HG02571 (cell line): ENCODE data around the gene HSPA4L.

Experiments used
- ATAC-seq: cut with Tn5 transposase; IDR thresholded peaks from one replicate; pipeline ENCODE4 v1.9.1; 2021; ENCODE audit warnings: mild to moderate bottlenecking, moderate library complexity; ENCODE audit not compliant: unreplicated experiment

Gene HSPA4L

GRCh38 chr4:127856813-127857447, 74.8 kb downstream of the HSPA4L start:
- ATAC-seq = peak; percentile 80

- no peak for ATAC-seq
Measured at GRCh38 chr4:127857641-127858040, 75.5 kb downstream of the HSPA4L start.

GRCh38 chr4:127868196-127868595, 86.1 kb downstream of the HSPA4L start:
- no peak for ATAC-seq

- no peak for ATAC-seq
Measured at GRCh38 chr4:127870281-127870680, 88.2 kb downstream of the HSPA4L start.

GRCh38 chr4:127870688-127871087, 88.6 kb downstream of the HSPA4L start:
- no peak for ATAC-seq

- ATAC-seq = no peak
Measured at GRCh38 chr4:127875791-127876190, 93.7 kb downstream of the HSPA4L start.

GRCh38 chr4:127880763-127881562, 98.8 kb downstream of the HSPA4L start, which contains the start of gene PLK4:
Gene PLK4 (plus strand): TSS chr4:127880893. CDS start chr4:127881135, 242 bp downstream.
- ATAC-seq = peak; percentile 91

- peak; percentile 29 for ATAC-seq
Measured at GRCh38 chr4:127881563-127881864, 99.4 kb downstream of the HSPA4L start.

- no peak for ATAC-seq
Measured at GRCh38 chr4:127888559-127888958, 106.4 kb downstream of the HSPA4L start.

GRCh38 chr4:127889903-127890302, 107.8 kb downstream of the HSPA4L start:
- ATAC-seq = no peak
